Neuronal stem cell (in vitro differentiated cells): Measurements from ENCODE around the gene MFAP2.

ENCODE experiments used
- DNase-seq: peaks from one replicate; pipeline ENCODE4 v3.0.0-alpha.2; 2013; ENCODE audit warnings: low spot score
- H2AFZ ChIP-seq: one replicate; pipeline ENCODE4 v1.6.1; 2013; ENCODE audit warnings: mild to moderate bottlenecking, low read length, inconsistent platforms
- H2AK5ac ChIP-seq: 2 replicates; pipeline ENCODE4 v1.6.1; 2013; ENCODE audit warnings: low read depth, mild to moderate bottlenecking, inconsistent platforms, low read length, moderate library complexity, mixed read lengths
- H2BK120ac ChIP-seq: 2 replicates; pipeline ENCODE4 v1.6.1; 2013; ENCODE audit warnings: low read depth, mild to moderate bottlenecking, inconsistent platforms, low read length, moderate library complexity, mixed read lengths
- H2BK12ac ChIP-seq: one replicate; pipeline ENCODE4 v1.6.1; 2013; ENCODE audit warnings: low read length, inconsistent platforms
- H2BK15ac ChIP-seq: 2 replicates; pipeline ENCODE4 v1.6.1; 2013; ENCODE audit warnings: mild to moderate bottlenecking, low read length, inconsistent platforms, mixed read lengths
- H2BK5ac ChIP-seq: one replicate; pipeline ENCODE4 v1.6.1; 2013; ENCODE audit warnings: inconsistent platforms, mild to moderate bottlenecking, low read length, moderate library complexity
- H3K14ac ChIP-seq: one replicate; pipeline ENCODE4 v1.6.1; 2013; ENCODE audit warnings: low read length, inconsistent platforms
- H3K18ac ChIP-seq: 2 replicates; pipeline ENCODE4 v1.6.1; 2013; ENCODE audit warnings: low read length, inconsistent platforms
- H3K23ac ChIP-seq: 2 replicates; pipeline ENCODE4 v1.6.1; 2013; ENCODE audit warnings: low read depth, mild to moderate bottlenecking, mixed read lengths, low read length, inconsistent platforms; ENCODE audit not compliant: poor library complexity
- H3K27ac ChIP-seq: replicated peaks from 3 replicates; pipeline ENCODE4 v1.5.1; 2013; ENCODE audit warnings: low read length, inconsistent platforms
- H3K27me3 ChIP-seq, 3 experiments: 2 replicates each; pipeline ENCODE4 v1.6.1; 2013; ENCODE audit warnings: low read length in 3 of 3, mild to moderate bottlenecking in 2 of 3, inconsistent platforms in 1 of 3, low read depth in 1 of 3, mixed read lengths in 1 of 3, moderate library complexity in 1 of 3; ENCODE audit not compliant: control insufficient read depth in 3 of 3, insufficient read depth in 3 of 3
- H3K36me3 ChIP-seq, 2 donors: replicated peaks in 1 of 2; 2 replicates each; pipeline ENCODE4 v1.6.1; 2013; ENCODE audit warnings: low read length in 2 of 2; ENCODE audit not compliant: control insufficient read depth in 2 of 2, insufficient read depth in 2 of 2
- H3K4ac ChIP-seq: 2 replicates; pipeline ENCODE4 v1.6.1; 2013; ENCODE audit warnings: inconsistent platforms, mild to moderate bottlenecking, low read length, moderate library complexity
- H3K4me1 ChIP-seq, 2 donors: 1 replicate in 1 of 2; 2 replicates in 1 of 2; pipeline ENCODE4 v1.6.1; 2013; ENCODE audit warnings: low read length in 2 of 2, low read depth in 1 of 2; ENCODE audit not compliant: control insufficient read depth in 2 of 2, insufficient read depth in 1 of 2
- H3K4me2 ChIP-seq: one replicate; pipeline ENCODE4 v1.6.1; 2013; ENCODE audit warnings: mild to moderate bottlenecking, low read length, inconsistent platforms; ENCODE audit not compliant: insufficient read depth, poor library complexity, severe bottlenecking
- H3K4me3 ChIP-seq, 2 donors: 2 replicates each; pipeline ENCODE4 v1.5.1; 2013; ENCODE audit warnings: low read length in 2 of 2, mild to moderate bottlenecking in 2 of 2, inconsistent platforms in 1 of 2, moderate library complexity in 1 of 2
- H3K79me1 ChIP-seq: one replicate; pipeline ENCODE4 v1.6.1; 2013; ENCODE audit warnings: low read depth, mild to moderate bottlenecking, inconsistent platforms, low read length, moderate library complexity
- H3K9ac ChIP-seq: one replicate; pipeline ENCODE4 v1.6.1; 2013; ENCODE audit warnings: mild to moderate bottlenecking, low read depth, low read length, inconsistent platforms; ENCODE audit not compliant: poor library complexity
- H3K9me3 ChIP-seq, 2 donors: replicated peaks in 1 of 2; 2 replicates each; pipeline versions ENCODE3 to v1.6.1; 2013; ENCODE audit warnings: low read length in 2 of 2, mild to moderate bottlenecking in 2 of 2, inconsistent platforms in 1 of 2, low read depth in 1 of 2, mixed read lengths in 1 of 2, moderate library complexity in 1 of 2; ENCODE audit not compliant: control insufficient read depth in 2 of 2, insufficient read depth in 1 of 2
- H4K8ac ChIP-seq: one replicate; pipeline ENCODE4 v1.6.1; 2013; ENCODE audit warnings: low read depth, mild to moderate bottlenecking, inconsistent platforms, low read length, moderate library complexity
- H4K91ac ChIP-seq: one replicate; pipeline ENCODE4 v1.6.1; 2013; ENCODE audit warnings: low read length, low read depth, mild to moderate bottlenecking, inconsistent platforms; ENCODE audit not compliant: poor library complexity
- WGBS, 2 donors: extraction: QIAGEN DNeasy Blood & Tissue Kit; methylation state at CpG; one replicate each; pipeline ENCODE4 v1.1.7; 2013; ENCODE audit warnings: missing lambda C conversion rate in 2 of 2, mixed read lengths in 1 of 2; ENCODE audit not compliant: insufficient read length in 2 of 2, insufficient replicate concordance in 1 of 2; ENCODE audit errors: extremely low coverage in 2 of 2; 5-methylcytosine and 5-hydroxymethylcytosine counted together

The MFAP2 gene

DNA sequence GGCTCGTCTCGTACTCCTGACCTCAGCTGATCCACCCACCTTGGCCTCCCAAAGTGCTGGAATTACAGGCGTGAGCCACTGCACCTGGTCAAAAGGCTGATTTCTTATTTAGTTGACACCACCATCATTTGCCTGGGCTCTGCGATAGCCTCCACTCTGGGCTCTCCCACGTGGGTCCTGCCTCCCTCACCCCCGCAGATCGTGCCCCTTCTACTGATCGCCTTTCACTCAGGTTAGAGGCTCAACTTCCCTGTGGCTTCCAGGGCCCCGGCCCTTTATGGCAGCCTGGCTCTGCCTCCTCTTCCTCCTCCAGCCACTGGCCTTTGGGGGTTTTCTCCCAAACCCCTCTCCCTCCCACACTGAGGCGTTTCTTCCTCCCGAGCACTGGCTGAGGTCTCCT, 2.5 kb upstream of the MFAP2 start:
- no peak overlapping the region for H3K14ac ChIP-seq
- no peak overlapping the region for H2BK15ac ChIP-seq
- H3K9ac ChIP-seq: no peak overlapping the region
- H4K8ac ChIP-seq: no peak overlapping the region
- no CpG with 5 or more reads among the region's 11 CpGs for WGBS, 2 donors
- H3K4ac ChIP-seq: no peak overlapping the region
- no peak overlapping the region for H3K23ac ChIP-seq
- peaks cover 16% of the 10 kb centered on the region for H3K79me1 ChIP-seq
- no peaks in the 10 kb centered on the region for H3K9me3 ChIP-seq
- H3K4me2 ChIP-seq: no peak overlapping the region
- H3K27ac ChIP-seq: no peak overlapping the region
- no peak overlapping the region for H2BK120ac ChIP-seq
- peaks cover 24 to 26% of the 10 kb centered on the region in 2 donors for H3K4me1 ChIP-seq
- no peaks in the 10 kb centered on the region for H3K27me3 ChIP-seq
- H3K4me3 ChIP-seq: no peak overlapping the region
- no peak for DNase-seq
- peaks cover 10 to 13% of the 10 kb centered on the region in 2 donors for H3K36me3 ChIP-seq
- no peak overlapping the region for H4K91ac ChIP-seq
- peak overlapping the region; percentile 53 for H3K18ac ChIP-seq
- peak overlapping the region; percentile 82 for H2AFZ ChIP-seq
- H2BK5ac ChIP-seq: no peak overlapping the region
- H2BK12ac ChIP-seq: no peak overlapping the region
- H2AK5ac ChIP-seq: peak overlapping the region; percentile 19

DNA sequence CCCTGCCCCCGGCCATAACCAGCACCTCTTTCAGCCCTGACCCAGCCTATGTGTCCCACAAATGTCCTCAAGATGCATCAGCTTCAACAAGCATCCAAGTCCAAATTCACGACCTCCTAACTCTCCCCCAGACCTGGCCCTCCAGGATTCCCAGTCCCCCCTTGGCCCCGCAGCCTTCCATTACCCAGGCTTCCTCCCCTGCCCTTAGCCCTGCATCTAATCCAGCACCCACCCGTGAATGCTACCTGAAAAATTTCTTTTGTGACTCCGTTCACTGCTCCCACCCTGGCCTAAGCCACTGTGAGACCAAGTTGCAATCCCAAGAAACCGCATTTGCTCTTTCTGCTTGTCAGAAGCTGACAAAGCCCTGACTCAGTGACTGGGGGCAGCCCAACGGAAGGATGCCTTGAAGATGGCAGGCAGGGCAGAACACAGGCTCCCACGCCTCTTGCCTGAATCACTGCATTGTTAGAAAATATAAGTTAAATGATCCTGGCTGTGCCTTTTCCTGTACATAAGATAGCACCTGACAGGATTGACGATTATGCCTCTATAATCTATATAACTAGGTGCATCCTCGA, 939 bp upstream of the MFAP2 start:
- Histone ChIP-seq H2AK5ac (no peak overlapping the region), H3K9me3 (no peaks in the 10 kb centered on the region), H3K4me2 (no peak overlapping the region), H3K27ac (no peak overlapping the region), H3K79me1 (peaks cover 17% of the 10 kb centered on the region), H3K4ac (no peak overlapping the region), H3K27me3 (no peaks in the 10 kb centered on the region), H2BK120ac (no peak overlapping the region), H2AFZ (peak overlapping the region; percentile 92), H3K36me3 (peaks cover 10 to 21% of the 10 kb centered on the region in 2 donors), H3K18ac (no peak overlapping the region), H2BK12ac (no peak overlapping the region), H3K4me1 (peaks cover 26 to 29% of the 10 kb centered on the region in 2 donors), H2BK15ac (peak overlapping the region; percentile 2), H4K91ac (no peak overlapping the region), H3K4me3 (no peak overlapping the region), H4K8ac (no peak overlapping the region), H2BK5ac (no peak overlapping the region), H3K23ac (no peak overlapping the region), H3K9ac (no peak overlapping the region), H3K14ac (no peak overlapping the region)
- WGBS, 2 donors: no CpG with 5 or more reads among the region's 10 CpGs
- DNase-seq: no peak

DNA sequence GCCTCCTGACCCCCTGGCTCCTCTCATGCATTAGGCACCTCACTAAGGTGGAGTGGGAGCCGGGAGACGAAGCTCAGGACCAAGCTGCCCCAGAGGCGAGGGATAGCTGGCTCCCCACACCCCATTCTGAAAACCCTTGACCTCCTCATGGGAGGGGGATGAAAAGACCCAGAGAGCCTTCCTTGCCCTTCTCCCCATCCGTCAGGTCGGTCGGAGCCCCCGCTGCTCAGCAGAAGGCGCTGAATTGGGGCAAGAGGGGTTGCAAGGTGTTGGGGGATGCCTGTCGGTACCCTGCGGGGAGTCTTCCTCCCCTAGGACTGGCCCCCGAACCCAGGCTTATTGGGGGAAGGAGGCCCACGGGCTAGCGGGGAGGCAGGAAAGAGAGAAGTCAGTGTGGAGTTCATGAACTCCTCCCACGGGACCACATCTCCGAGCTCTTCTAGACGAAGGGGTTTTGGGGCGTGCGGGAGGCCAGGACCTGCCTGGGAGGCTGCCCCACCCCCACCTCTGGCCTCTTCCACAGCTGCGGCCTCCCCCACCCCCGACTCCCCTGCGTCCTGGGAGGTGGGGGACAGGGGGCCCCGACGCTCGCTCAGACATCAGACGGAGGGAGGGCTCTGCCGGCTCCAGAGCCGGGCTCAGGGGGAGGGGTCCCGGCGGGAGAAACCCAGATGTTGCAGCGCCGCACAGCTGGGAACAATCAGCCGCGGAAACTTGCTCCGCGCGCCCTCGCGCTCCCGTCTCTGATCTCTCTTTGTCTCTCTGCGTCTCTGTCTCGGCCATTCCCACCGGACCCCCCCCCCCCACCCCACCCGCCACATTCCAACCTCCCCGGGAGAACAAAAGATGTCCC, 719 bp downstream of the MFAP2 start:
- H2AFZ ChIP-seq: peak overlapping the region; percentile 92
- H2BK120ac ChIP-seq: peak overlapping the region; percentile 66
- no peak overlapping the region for H4K91ac ChIP-seq
- H3K27me3 ChIP-seq: no peaks in the 10 kb centered on the region
- H4K8ac ChIP-seq: no peak overlapping the region
- H3K9me3 ChIP-seq: no peaks in the 10 kb centered on the region
- WGBS, 2 donors: no CpG with 5 or more reads among the region's 44 CpGs
- H3K4me3 ChIP-seq: peak overlapping the region; percentile 83 to 94
- no peak for DNase-seq
- peak overlapping the region; percentile 79 for H2BK5ac ChIP-seq
- peak overlapping the region; percentile 94 for H3K23ac ChIP-seq
- peak overlapping the region; percentile 100 for H2BK15ac ChIP-seq
- peak overlapping the region; percentile 81 for H3K4me2 ChIP-seq
- H2AK5ac ChIP-seq: peak overlapping the region; percentile 94
- H3K9ac ChIP-seq: peak overlapping the region; percentile 88
- H3K79me1 ChIP-seq: peaks cover 24% of the 10 kb centered on the region
- peaks cover 16 to 36% of the 10 kb centered on the region in 2 donors for H3K36me3 ChIP-seq
- H3K4me1 ChIP-seq: peaks cover 26 to 31% of the 10 kb centered on the region in 2 donors
- H3K18ac ChIP-seq: peak overlapping the region; percentile 97
- no peak overlapping the region for H3K14ac ChIP-seq
- no peak overlapping the region for H3K4ac ChIP-seq
- peak overlapping the region; percentile 63 for H2BK12ac ChIP-seq
- H3K27ac ChIP-seq: no peak overlapping the region
